HepG2 (cell line): ENCODE data around the gene SMYD1. TPM values are rescaled to one million over a fixed set of nuclear protein-coding genes. Genes with fewer than 3 reads are reported as not detected.

ENCODE experiments used
- ATAC-seq: fragments of 200-7000 bp; cut with Tn5 transposase; 3 replicates; pipeline ENCODE4 v1.9.1; 2020; ENCODE audit warnings: mild to moderate bottlenecking, moderate library complexity
- BruUV-seq: library from RNA; stranded (reverse); fragments of 400-500 nt; replicated peaks from 2 replicates; lab custom pipeline; 2021; lab: Mats Ljungman, UMichigan
- CTCF ChIA-PET: fragments of 300-600 bp; formaldehyde crosslinking; extraction: SDS; loops from one replicate; lab custom pipeline; 2021; ENCODE audit warnings: low total read pairs, inconsistent platforms, low intra/inter-chr PET ratio; lab: Yijun Ruan, JAX
- POLR2A ChIA-PET: fragments of 350-600 bp; sonication (Branson Sonifier 250); formaldehyde crosslinking; loops from one replicate; lab custom pipeline; 2020; ENCODE audit warnings: antibody characterized with exemption, inconsistent platforms; lab: Yijun Ruan, JAX
- DNase-seq: peaks from one replicate; pipeline ENCODE4 v3.0.0-alpha.2; 2015; ENCODE audit warnings: low spot score
- FAIRE-seq: peaks from 3 replicates; lab custom pipeline; 2011; peaks lifted over from hg19 to GRCh38; lab: Jason Lieb, UNC
- H2AFZ ChIP-seq: one replicate; pipeline ENCODE4 v1.6.1; 2011; ENCODE audit warnings: low read length, inconsistent platforms
- H3K27ac ChIP-seq: fragments of 300-600 bp; 3 replicates; pipeline ENCODE4 v1.8.0; 2011; ENCODE audit warnings: mixed run types, mild to moderate bottlenecking, mixed read lengths, low read length, inconsistent platforms; ENCODE audit not compliant: insufficient read depth; ENCODE audit errors: extremely low read length
- H3K27me3 ChIP-seq, 2 experiments: fragments of 200-600 bp in 1 of 2; 2 replicates in 1 of 2; 3 replicates in 1 of 2; pipeline versions ENCODE4 v1.6.0 to v1.8.0; 2011; ENCODE audit warnings: low read length in 2 of 2, mild to moderate bottlenecking in 2 of 2, moderate library complexity in 2 of 2, inconsistent platforms in 1 of 2; ENCODE audit not compliant: insufficient read depth in 2 of 2, control insufficient read depth in 1 of 2
- H3K36me3 ChIP-seq, 2 experiments: fragments of 200-600 bp in 1 of 2; replicated peaks in 1 of 2; 2 replicates in 1 of 2; 3 replicates in 1 of 2; pipeline versions ENCODE4 v1.5.1 to v1.8.0; 2011; ENCODE audit warnings: low read length in 2 of 2, inconsistent platforms in 1 of 2; ENCODE audit not compliant: insufficient read depth in 2 of 2, control insufficient read depth in 1 of 2
- H3K4me1 ChIP-seq: 2 replicates; pipeline ENCODE4 v1.5.1; 2012; ENCODE audit warnings: low read length, inconsistent platforms; ENCODE audit not compliant: insufficient read depth
- H3K4me2 ChIP-seq: 2 replicates; pipeline ENCODE4 v1.6.0; 2011; ENCODE audit warnings: low read depth, low read length, inconsistent platforms
- H3K4me3 ChIP-seq, 3 experiments: fragments of 200-600 bp in 1 of 3; sonication (generic), shearing (Covaris generic) in 1 of 3; replicated peaks in 1 of 3; 2 replicates each; pipeline ENCODE4 v1.5.1; 2011 to 2016; ENCODE audit warnings: low read length in 3 of 3, inconsistent platforms in 2 of 3, low read depth in 2 of 3, mild to moderate bottlenecking in 2 of 3, control low read depth in 1 of 3, mixed read lengths in 1 of 3; ENCODE audit not compliant: insufficient read depth in 1 of 3
- H3K79me2 ChIP-seq: one replicate; pipeline ENCODE4 v1.6.1; 2011; ENCODE audit warnings: low read length, inconsistent platforms; ENCODE audit not compliant: insufficient read depth
- H3K9ac ChIP-seq: 2 replicates; pipeline ENCODE4 v1.6.0; 2011; ENCODE audit warnings: mild to moderate bottlenecking, low read depth, low read length, inconsistent platforms; ENCODE audit not compliant: insufficient read depth
- H3K9me3 ChIP-seq: 2 replicates; pipeline ENCODE4 v1.5.1; 2012; ENCODE audit warnings: mild to moderate bottlenecking, low read length
- H4K20me1 ChIP-seq: 2 replicates; pipeline ENCODE4 v1.6.0; 2011; ENCODE audit warnings: inconsistent platforms, mild to moderate bottlenecking, low read length, moderate library complexity; ENCODE audit not compliant: insufficient read depth
- FOXO1 ChIP-seq: sonication (generic); formaldehyde crosslinking; IDR thresholded peaks from 2 replicates; pipeline ENCODE4 v1.4.0; 2020; ENCODE audit warnings: missing genetic modification reagents
- MYC ChIP-seq: sonication (generic); formaldehyde crosslinking; IDR thresholded peaks from 2 replicates; pipeline ENCODE4 v1.9.0; 2021; ENCODE audit warnings: missing genetic modification reagents, borderline replicate concordance
- NR2C2 ChIP-seq: sonication (generic); formaldehyde crosslinking; IDR thresholded peaks from 2 replicates; pipeline ENCODE4 v1.4.0; 2020; ENCODE audit warnings: missing genetic modification reagents, mild to moderate bottlenecking, moderate library complexity, borderline replicate concordance
- RXRB ChIP-seq: IDR thresholded peaks from 2 replicates; pipeline ENCODE4 v1.6.1; 2016; ENCODE audit warnings: borderline replicate concordance, missing genetic modification reagents, missing compliant biosample characterization
- SIX1 ChIP-seq: sonication (generic); formaldehyde crosslinking; IDR thresholded peaks from 2 replicates; pipeline ENCODE4 v1.4.0; 2020; ENCODE audit warnings: missing genetic modification reagents, borderline replicate concordance
- SPEN ChIP-seq: sonication (generic); formaldehyde crosslinking; IDR thresholded peaks from 2 replicates; pipeline ENCODE4 v1.5.1; 2020; ENCODE audit warnings: low read depth, mild to moderate bottlenecking, missing genetic modification reagents
- STAG1 ChIP-seq: sonication (generic); formaldehyde crosslinking; IDR thresholded peaks from 2 replicates; pipeline ENCODE4 v1.4.0; 2020; ENCODE audit warnings: missing genetic modification reagents
- ZBTB3 ChIP-seq: sonication (generic); formaldehyde crosslinking; IDR thresholded peaks from 2 replicates; pipeline ENCODE4 v1.4.0; 2020; ENCODE audit warnings: low read depth, mild to moderate bottlenecking, moderate library complexity, missing genetic modification reagents, borderline replicate concordance
- ZNF253 ChIP-seq: sonication (generic); formaldehyde crosslinking; IDR thresholded peaks from 2 replicates; pipeline ENCODE4 v1.8.0; 2022; ENCODE audit warnings: mild to moderate bottlenecking, missing genetic modification reagents, borderline replicate concordance
- ZNF629 ChIP-seq: sonication (generic); formaldehyde crosslinking; conservative IDR thresholded peaks from 2 replicates; pipeline ENCODE4 v1.5.0; 2020; ENCODE audit warnings: missing genetic modification reagents
- WGBS: methylation state at CpG from one replicate; pipeline ENCODE4 v1.1.6; 2017; ENCODE audit warnings: low lambda C conversion rate; 5-methylcytosine and 5-hydroxymethylcytosine counted together
- in situ Hi-C: cut with HindIII; loops from 2 replicates; pipeline ENCODE4 v1.10.0; 2017; ENCODE audit warnings: low pct_unique_long_range_greater_than_20kb; ENCODE audit not compliant: extremely low pct_ligation_motif_present
- intact Hi-C: fragments of 100-400 bp; cut with micrococcal nuclease; formaldehyde crosslinking; loops from one replicate; pipeline ENCODE4 v1.10.0; 2022; ENCODE audit not compliant: unreplicated experiment
- polyA plus RNA-seq, 8 experiments: library from polyadenylated mRNA; depleted of rRNA in 3 of 8; stranded (reverse) in 7 of 8; unstranded in 1 of 8; fragments of >200 nt; fragmentation: Illumina TruSeq in 4 of 8; extraction: Trizol in 4 of 8; gene quantifications; 2 replicates each; pipeline versions ENCODE4 v1.2.1 to v1.2.3, GENCODE V29; 2011 to 2016; ENCODE audit warnings: low read depth in 4 of 8, missing spikeins in 1 of 8, mixed read lengths in 1 of 8; ENCODE audit not compliant: insufficient read depth in 1 of 8
- total RNA-seq, 5 experiments: library from RNA; depleted of rRNA; stranded (reverse); fragments of >200 nt; fragmentation: Illumina TruSeq; extraction: Trizol; gene quantifications; 2 replicates each; pipeline ENCODE4 v1.2.3, GENCODE V29; 2016; ENCODE audit warnings: low read depth in 1 of 5
- TF ChIP-seq, protein P1 (sequence below): sonication (generic); formaldehyde crosslinking; IDR thresholded peaks from 2 replicates; pipeline ENCODE4 v1.5.1; 2020; ENCODE audit warnings: mild to moderate bottlenecking, moderate library complexity, missing genetic modification reagents

Gene SMYD1
- total and polyA plus RNA-seq, 2 of the 13 experiments (the other 11 are each of a cell fraction or from before 2014, with no cell fraction given), result not detected

DNA sequence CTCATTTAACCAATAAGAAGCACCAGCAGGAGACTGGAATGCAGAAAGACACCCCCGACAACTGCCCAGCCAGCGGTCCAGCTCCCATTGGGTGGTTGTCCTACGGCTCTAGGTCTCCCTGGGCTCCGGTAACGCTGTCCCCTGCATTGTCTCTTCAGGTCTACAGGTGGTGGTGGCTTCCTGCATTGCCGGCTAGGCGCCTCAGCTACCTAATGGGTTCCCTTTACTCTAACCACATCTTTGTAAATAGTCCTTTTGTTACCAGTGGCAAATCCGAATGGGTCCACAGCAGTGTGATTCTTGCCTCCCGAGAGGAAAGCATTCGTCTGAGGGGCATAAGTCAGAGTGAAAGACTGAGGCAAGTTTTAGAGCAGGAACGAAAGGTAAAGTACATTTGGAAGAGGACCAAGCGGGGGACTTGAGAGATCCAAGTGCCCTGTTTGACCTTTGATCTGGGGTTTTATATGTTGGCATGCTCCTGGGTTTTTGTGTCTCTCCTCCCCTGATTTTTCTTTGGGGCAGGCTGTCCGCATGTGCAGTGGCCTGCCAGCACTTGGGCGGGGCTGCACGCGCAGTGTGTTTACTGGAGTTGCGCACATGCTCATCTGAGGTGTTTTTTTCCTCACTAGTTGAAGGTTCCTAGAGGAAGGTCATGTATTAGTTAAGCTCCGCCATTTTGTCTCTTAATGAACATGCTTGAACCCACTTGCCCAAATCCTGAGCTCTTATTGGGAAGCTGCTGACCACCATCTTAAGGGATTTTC lies 49.2 kb downstream of the SMYD1 start:
- POLR2A ChIA-PET, result interaction anchor here (0.8 to 2.2 kb wide), 6 partner anchors 9 to 101 kb away, joined by 3 to 12 read pairs (median 4); partner anchors contain the start of gene FABP1
- FAIRE-seq (no peak), ATAC-seq (peak; percentile 48)
- Histone ChIP-seq H3K27me3 (peaks cover 0 to 8% of the 10 kb centered on the region in 2 experiments; a peak in 2 of 5 replicates), H3K36me3 (no peaks in the 10 kb centered on the region), H3K4me3 (no peak overlapping the region), H3K79me2 (no peaks in the 10 kb centered on the region), H3K4me1 (peaks cover 29% of the 10 kb centered on the region), H3K4me2 (no peak overlapping the region)
- 0 out of 2 replicates have a peak, but pooled peaks have one; percentile 11 for TF ChIP-seq ZNF629 (CRISPR knock-in tag)
- TF ChIP-seq STAG1 (CRISPR knock-in tag), result 0 out of 2 replicates have a peak, but pooled peaks have one; percentile 6
- TF ChIP-seq MYC (CRISPR knock-in tag), result no peak
- TF ChIP-seq, protein P1, sequence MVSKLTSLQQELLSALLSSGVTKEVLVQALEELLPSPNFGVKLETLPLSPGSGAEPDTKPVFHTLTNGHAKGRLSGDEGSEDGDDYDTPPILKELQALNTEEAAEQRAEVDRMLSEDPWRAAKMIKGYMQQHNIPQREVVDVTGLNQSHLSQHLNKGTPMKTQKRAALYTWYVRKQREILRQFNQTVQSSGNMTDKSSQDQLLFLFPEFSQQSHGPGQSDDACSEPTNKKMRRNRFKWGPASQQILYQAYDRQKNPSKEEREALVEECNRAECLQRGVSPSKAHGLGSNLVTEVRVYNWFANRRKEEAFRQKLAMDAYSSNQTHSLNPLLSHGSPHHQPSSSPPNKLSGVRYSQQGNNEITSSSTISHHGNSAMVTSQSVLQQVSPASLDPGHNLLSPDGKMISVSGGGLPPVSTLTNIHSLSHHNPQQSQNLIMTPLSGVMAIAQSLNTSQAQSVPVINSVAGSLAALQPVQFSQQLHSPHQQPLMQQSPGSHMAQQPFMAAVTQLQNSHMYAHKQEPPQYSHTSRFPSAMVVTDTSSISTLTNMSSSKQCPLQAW (CRISPR knock-in tag), result 0 out of 2 replicates have a peak, but pooled peaks have one; percentile 31
- TF ChIP-seq, all 625 proteins: peak for 3
- CTCF ChIA-PET, result no interaction called here
- 66% methylated on average over 18 of the region's 18 CpGs for WGBS
- Histone ChIP-seq H2AFZ (no peak overlapping the region), H3K27ac (no peak overlapping the region), H3K9me3 (no peaks in the 10 kb centered on the region), H3K9ac (no peak overlapping the region), H4K20me1 (no peaks in the 10 kb centered on the region)
- no TSS peak for BruUV-seq
- in situ Hi-C loops (no loop called here), intact Hi-C loops (no loop called here)
- DNase-seq, result no peak

DNA sequence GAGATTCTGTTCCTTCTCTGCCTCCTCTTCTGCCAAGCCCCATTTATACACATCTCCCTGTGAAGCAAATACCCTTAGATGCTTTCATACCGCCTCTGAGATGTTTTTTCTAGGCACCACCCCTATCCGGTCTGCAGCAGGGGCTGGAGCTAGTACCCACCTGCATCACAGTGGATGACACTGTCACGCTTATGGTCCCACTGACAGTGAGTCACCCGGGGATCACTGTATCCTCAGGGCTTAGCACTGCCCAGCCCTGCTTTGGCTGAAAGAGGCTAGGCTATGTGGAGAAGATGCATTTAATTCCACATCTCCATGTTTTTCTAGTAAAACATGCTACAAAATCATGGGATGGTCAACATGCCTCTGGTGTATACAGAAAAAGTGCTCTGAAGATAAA lies 50.3 kb downstream of the SMYD1 start:
- 59% methylated on average over 4 of the region's 4 CpGs for WGBS
- Histone ChIP-seq H3K9me3 (no peaks in the 10 kb centered on the region), H3K36me3 (no peaks in the 10 kb centered on the region), H3K4me1 (peaks cover 29% of the 10 kb centered on the region), H3K4me3 (no peak overlapping the region), H3K79me2 (no peaks in the 10 kb centered on the region), H3K27ac (no peak overlapping the region), H2AFZ (no peak overlapping the region)
- ATAC-seq (no peak), DNase-seq (no peak), FAIRE-seq (no peak)
- in situ Hi-C loops, result no loop called here
- POLR2A ChIA-PET, result interaction anchor here (1.1 to 2.2 kb wide), 2 partner anchors 10 to 13 kb away, joined by 3 to 6 read pairs; partner anchors contain the start of gene FABP1
- no peak for TF ChIP-seq FOXO1 (CRISPR knock-in tag)
- no peak for TF ChIP-seq SPEN (CRISPR knock-in tag)
- no peak for TF ChIP-seq ZNF253 (CRISPR knock-in tag)
- no peak for TF ChIP-seq NR2C2
- TF ChIP-seq ZBTB3 (CRISPR knock-in tag), result no peak
- TF ChIP-seq RXRB (CRISPR knock-in tag), result no peak
- no peak for TF ChIP-seq SIX1 (CRISPR knock-in tag)
- TF ChIP-seq, all 625 proteins: peak for 0
- CTCF ChIA-PET, result no interaction called here
- intact Hi-C loops, result no loop called here
- H4K20me1 ChIP-seq, result peaks cover 4% of the 10 kb centered on the region; the same call in 1 of the 2 replicates
- BruUV-seq, result no TSS peak
- no peak overlapping the region for H3K9ac ChIP-seq
- no peak overlapping the region for H3K4me2 ChIP-seq
- H3K27me3 ChIP-seq, result peaks cover 0 to 8% of the 10 kb centered on the region in 2 experiments; a peak in 2 of 5 replicates
